Stimulated activated naive B cell treated with anti-CD40 and anti-IgM and Interleukin-4, amounts not matched to agents 10 μg/mL and 1 μg/mL and 100 μg/mL, for 72 hours (primary cell): ENCODE results near the gene TARP.
A peak's percentile ranks its signal among the peaks of the same experiment; 100 is the strongest.

Experiments
- ATAC-seq, 2 donors: fragments of 150-1000 bp; cut with Tn5 transposase; replicated peaks; 2 replicates each; pipeline ENCODE4 v1.10.0; 2021; ENCODE audit warnings: moderate library complexity in 1 of 2
- DNase-seq: peaks from one replicate; pipeline ENCODE4 v3.0.0; 2021
- H3K27ac Mint-ChIP-seq: one replicate; pipeline ENCODE4 v1.8.0; 2022; ENCODE audit warnings: mild to moderate bottlenecking, mixed read lengths
- H3K27me3 Mint-ChIP-seq, 2 donors: one replicate each; pipeline ENCODE4 v1.8.0; 2022; ENCODE audit warnings: mixed read lengths in 2 of 2
- H3K36me3 Mint-ChIP-seq, 2 donors: one replicate each; pipeline ENCODE4 v1.8.0; 2022; ENCODE audit warnings: mixed read lengths in 2 of 2, mild to moderate bottlenecking in 1 of 2
- H3K4me1 Mint-ChIP-seq, 2 donors: one replicate each; pipeline ENCODE4 v1.8.0; 2022; ENCODE audit warnings: mixed read lengths in 2 of 2, mild to moderate bottlenecking in 1 of 2
- H3K4me3 Mint-ChIP-seq, 2 donors: one replicate each; pipeline ENCODE4 v1.8.0; 2022; ENCODE audit warnings: mild to moderate bottlenecking in 2 of 2, mixed read lengths in 2 of 2, moderate library complexity in 1 of 2
- H3K9me3 Mint-ChIP-seq, 2 donors: one replicate each; pipeline ENCODE4 v1.8.0; 2022; ENCODE audit warnings: mixed read lengths in 2 of 2, mild to moderate bottlenecking in 1 of 2

Gene TARP

DNA sequence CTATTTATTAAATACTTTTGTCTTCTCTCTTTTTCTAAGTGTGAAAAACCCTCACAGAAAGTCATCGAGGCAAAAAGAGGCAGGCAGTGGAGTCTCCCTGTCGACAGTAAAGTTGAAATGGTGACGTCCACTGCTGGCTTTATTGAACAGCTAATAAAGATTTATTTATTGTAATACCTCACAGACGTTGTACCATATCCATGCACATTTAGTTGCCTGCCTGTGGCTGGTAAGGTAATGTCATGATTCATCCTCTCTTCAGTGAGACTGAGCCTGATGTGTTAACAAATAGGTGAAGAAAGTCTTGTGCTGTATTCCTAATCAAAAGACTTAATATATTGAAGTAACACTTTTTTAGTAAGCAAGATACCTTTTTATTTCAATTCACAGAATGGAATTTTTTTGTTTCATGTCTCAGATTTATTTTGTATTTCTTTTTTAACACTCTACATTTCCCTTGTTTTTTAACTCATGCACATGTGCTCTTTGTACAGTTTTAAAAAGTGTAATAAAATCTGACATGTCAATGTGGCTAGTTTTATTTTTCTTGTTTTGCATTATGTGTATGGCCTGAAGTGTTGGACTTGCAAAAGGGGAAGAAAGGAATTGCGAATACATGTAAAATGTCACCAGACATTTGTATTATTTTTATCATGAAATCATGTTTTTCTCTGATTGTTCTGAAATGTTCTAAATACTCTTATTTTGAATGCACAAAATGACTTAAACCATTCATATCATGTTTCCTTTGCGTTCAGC lies 43.4 kb downstream of the TARP start:
- H3K9me3 Mint-ChIP-seq: no peaks in the 10 kb centered on the region
- ATAC-seq (no peak), DNase-seq (no peak)
- peaks cover 12 to 18% of the 10 kb centered on the region in 2 donors for H3K4me1 Mint-ChIP-seq
- no peaks in the 10 kb centered on the region for H3K27me3 Mint-ChIP-seq
- H3K36me3 Mint-ChIP-seq: peaks cover 23 to 40% of the 10 kb centered on the region in 2 donors
- no peak overlapping the region for H3K27ac Mint-ChIP-seq
- H3K4me3 Mint-ChIP-seq: no peak overlapping the region

DNA sequence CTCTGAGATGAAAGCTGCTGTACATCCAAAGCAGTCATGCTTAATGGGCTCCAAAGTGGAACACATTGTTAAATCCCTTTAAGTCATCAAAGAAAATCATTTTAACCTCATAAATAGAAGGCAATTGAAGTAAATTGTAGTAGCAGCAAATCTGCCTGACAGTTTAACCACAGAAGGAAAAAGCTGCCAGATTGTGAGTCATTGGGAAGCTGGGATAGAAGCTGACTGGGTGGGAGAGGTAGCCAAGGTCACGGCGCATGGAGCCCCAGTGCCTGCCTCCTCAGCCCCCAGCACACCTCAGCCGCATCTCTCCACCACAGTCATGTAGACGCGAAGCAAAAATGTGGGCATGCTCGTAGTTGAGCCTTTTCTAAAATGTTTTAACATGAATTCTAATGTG lies 44.0 kb downstream of the TARP start:
- DNase-seq (no peak), ATAC-seq (no peak)
- Mint-ChIP-seq H3K27me3 (no peaks in the 10 kb centered on the region), H3K4me3 (no peak overlapping the region), H3K36me3 (peaks cover 23 to 40% of the 10 kb centered on the region in 2 donors), H3K27ac (no peak overlapping the region), H3K4me1 (peaks cover 12 to 18% of the 10 kb centered on the region in 2 donors), H3K9me3 (no peaks in the 10 kb centered on the region)

GRCh38 chr7:38224392-38224791 lies 49.0 kb downstream of the TARP start:
- H3K36me3 Mint-ChIP-seq: peaks cover 27 to 42% of the 10 kb centered on the region in 2 donors
- ATAC-seq: no peak
- DNase-seq: no peak
- no peaks in the 10 kb centered on the region for H3K27me3 Mint-ChIP-seq
- no peak overlapping the region for H3K27ac Mint-ChIP-seq
- H3K9me3 Mint-ChIP-seq: no peaks in the 10 kb centered on the region
- peaks cover 2 to 5% of the 10 kb centered on the region in 2 donors for H3K4me1 Mint-ChIP-seq
- H3K4me3 Mint-ChIP-seq: no peak overlapping the region

DNA sequence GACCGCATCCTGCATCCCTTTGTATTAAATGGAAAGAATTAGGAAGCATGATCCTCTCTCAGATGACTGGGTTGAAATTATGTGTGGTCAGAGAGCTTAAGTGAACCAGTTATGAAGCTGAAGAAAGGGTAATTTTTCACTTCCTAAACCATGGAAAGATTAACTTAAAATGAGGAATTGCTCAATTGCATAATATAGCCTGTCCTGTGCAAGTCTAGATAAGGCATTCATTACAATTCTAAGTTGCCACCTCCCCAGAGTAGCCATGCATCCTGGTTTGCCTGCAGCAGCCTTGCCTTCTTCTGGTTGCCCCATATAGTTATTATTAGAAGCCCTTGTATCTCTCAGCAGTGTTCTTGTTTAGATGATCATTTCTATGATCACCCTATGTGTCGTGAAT lies 50.1 kb downstream of the TARP start:
- no peak overlapping the region for H3K4me3 Mint-ChIP-seq
- peaks cover 30 to 39% of the 10 kb centered on the region in 2 donors for H3K36me3 Mint-ChIP-seq
- no peaks in the 10 kb centered on the region for H3K27me3 Mint-ChIP-seq
- ATAC-seq (no peak), DNase-seq (no peak)
- H3K9me3 Mint-ChIP-seq: no peaks in the 10 kb centered on the region
- no peak overlapping the region for H3K27ac Mint-ChIP-seq
- H3K4me1 Mint-ChIP-seq: peaks cover 2 to 5% of the 10 kb centered on the region in 2 donors

DNA sequence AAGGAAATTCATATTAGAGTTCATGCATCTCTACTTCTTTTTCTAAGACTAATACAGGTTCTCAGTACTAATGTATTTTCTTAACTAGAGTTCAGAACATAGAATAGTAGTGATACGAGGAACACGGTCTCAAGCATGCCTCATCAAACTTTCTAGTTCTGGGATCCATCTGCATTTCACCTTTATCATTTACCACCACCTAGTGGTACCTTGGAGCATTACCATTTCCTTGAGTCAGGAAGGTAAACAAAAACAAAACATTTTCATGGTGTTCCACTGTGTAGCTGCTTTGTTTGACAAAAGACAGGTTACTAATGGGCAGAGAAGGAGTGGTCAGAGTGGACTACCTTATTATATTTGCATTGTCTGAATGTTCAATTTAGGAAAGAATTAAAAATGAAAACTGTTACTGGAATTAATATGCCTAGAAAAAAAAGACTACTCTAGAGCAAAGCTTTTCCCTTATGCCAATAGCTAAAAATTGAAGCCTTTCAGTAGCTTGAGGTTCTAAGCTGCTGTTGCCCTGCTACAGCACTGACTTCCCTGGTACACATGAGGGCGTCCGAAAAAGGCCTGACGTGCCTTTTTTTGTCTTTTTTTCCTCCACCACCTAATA lies 50.8 kb downstream of the TARP start:
- H3K9me3 Mint-ChIP-seq: no peaks in the 10 kb centered on the region
- peak; percentile 38 to 68 for ATAC-seq
- no peak overlapping the region for H3K4me3 Mint-ChIP-seq
- no peak overlapping the region for H3K27ac Mint-ChIP-seq
- no peak for DNase-seq
- H3K4me1 Mint-ChIP-seq: peaks cover 2 to 5% of the 10 kb centered on the region in 2 donors
- H3K36me3 Mint-ChIP-seq: peaks cover 30 to 39% of the 10 kb centered on the region in 2 donors
- no peaks in the 10 kb centered on the region for H3K27me3 Mint-ChIP-seq

- no peaks in the 10 kb centered on the region for H3K27me3 Mint-ChIP-seq
- DNase-seq (no peak), ATAC-seq (no peak)
- H3K9me3 Mint-ChIP-seq: no peaks in the 10 kb centered on the region
- no peak overlapping the region for H3K4me3 Mint-ChIP-seq
- no peak overlapping the region for H3K27ac Mint-ChIP-seq
- H3K4me1 Mint-ChIP-seq: peaks cover 4 to 13% of the 10 kb centered on the region in 2 donors
- H3K36me3 Mint-ChIP-seq: peaks cover 22 to 32% of the 10 kb centered on the region in 2 donors
Observed at GRCh38 chr7:38220452-38220851, 53.0 kb downstream of the TARP start.

- H3K4me1 Mint-ChIP-seq: peaks cover 4 to 11% of the 10 kb centered on the region in 2 donors
- no peak for DNase-seq
- peaks cover 21 to 31% of the 10 kb centered on the region in 2 donors for H3K36me3 Mint-ChIP-seq
- H3K4me3 Mint-ChIP-seq: no peak overlapping the region
- ATAC-seq: no peak
- H3K27ac Mint-ChIP-seq: no peak overlapping the region
- no peaks in the 10 kb centered on the region for H3K27me3 Mint-ChIP-seq
- no peaks in the 10 kb centered on the region for H3K9me3 Mint-ChIP-seq
Observed at GRCh38 chr7:38217672-38218071, 55.8 kb downstream of the TARP start.

DNA sequence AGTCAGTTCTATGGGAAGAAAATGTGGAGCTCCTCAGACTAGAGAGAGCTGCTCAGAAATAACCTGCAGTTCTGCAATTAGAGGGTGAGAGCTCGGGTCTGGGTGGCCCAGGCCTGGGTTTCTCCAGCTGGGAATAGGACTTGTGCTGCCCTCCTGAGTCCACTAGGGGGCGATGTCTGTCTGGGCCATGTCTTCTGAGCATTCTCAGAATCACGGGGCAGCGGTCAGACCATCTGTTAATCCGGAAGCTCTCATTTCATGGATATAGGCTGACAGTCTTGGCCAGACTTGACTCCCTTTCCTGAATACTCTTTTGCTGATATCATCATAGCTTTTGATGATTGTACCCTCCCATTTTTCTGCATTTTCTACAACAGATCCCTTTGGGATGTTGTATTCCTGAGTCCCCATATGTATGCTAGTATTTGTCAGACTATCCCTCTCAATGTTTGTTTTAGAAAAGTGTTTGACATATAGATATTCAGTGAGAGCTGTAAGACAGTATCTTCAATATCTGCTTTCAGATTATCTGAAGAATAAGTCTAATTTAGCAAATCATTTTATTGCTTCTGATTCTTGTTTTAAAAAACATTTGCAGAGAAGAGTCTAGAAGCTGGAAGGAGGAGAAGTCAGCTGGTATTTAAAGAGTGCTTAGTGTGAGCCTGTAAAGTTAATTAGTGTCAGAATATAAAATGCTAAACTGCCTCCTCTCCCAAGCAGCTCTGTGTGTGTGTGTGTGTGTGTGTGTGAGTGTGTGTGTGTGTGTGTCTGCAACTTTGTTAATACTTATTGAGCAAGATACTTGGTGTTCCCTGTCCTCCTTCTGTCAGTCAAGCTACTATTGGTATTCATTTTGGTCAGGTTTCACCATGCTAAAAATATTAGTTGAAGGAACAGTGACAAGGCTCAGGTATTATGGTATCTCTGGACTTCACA lies 57.4 kb downstream of the TARP start:
- H3K27me3 Mint-ChIP-seq: no peaks in the 10 kb centered on the region
- H3K4me3 Mint-ChIP-seq: no peak overlapping the region
- peak; percentile 92 to 98 for ATAC-seq
- peaks cover 24 to 29% of the 10 kb centered on the region in 2 donors for H3K36me3 Mint-ChIP-seq
- peak; percentile 59 for DNase-seq
- H3K9me3 Mint-ChIP-seq: no peaks in the 10 kb centered on the region
- peaks cover 7 to 8% of the 10 kb centered on the region in 2 donors for H3K4me1 Mint-ChIP-seq
- H3K27ac Mint-ChIP-seq: no peak overlapping the region

GRCh38 chr7:38215115-38215514 lies 58.3 kb downstream of the TARP start:
- Mint-ChIP-seq H3K4me3 (no peak overlapping the region), H3K4me1 (peaks cover 7 to 8% of the 10 kb centered on the region in 2 donors)
- DNase-seq: no peak

DNA sequence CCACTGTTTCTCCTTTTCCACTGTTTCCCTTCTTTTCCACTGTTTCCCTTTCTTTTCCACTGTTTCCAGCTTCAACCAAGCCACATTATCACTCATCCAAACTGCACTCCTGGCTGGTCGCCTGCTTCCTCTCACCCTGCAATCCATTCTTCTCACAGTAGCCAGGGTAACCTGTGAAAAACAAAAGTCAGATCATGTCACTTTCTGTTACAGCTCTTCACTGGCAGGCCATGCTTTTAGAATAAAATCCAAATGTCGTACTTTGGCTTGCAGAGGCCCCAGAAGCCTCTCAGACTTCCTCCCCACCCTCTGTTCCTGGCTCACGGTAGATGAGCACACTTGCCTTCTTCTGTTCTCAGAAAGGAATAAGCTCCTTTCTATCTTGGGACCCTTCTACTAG lies 61.5 kb downstream of the TARP start:
- Mint-ChIP-seq H3K36me3 (peaks cover 4 to 19% of the 10 kb centered on the region in 2 donors), H3K9me3 (no peaks in the 10 kb centered on the region), H3K27me3 (no peaks in the 10 kb centered on the region), H3K4me1 (peaks cover 7 to 8% of the 10 kb centered on the region in 2 donors), H3K27ac (no peak overlapping the region), H3K4me3 (no peak overlapping the region)
- ATAC-seq (no peak), DNase-seq (no peak)

More at GRCh38 chr7:38215115-38215514, 58.3 kb downstream of the TARP start:
- no peak for ATAC-seq
- Mint-ChIP-seq H3K27me3 (no peaks in the 10 kb centered on the region), H3K9me3 (no peaks in the 10 kb centered on the region), H3K27ac (no peak overlapping the region), H3K36me3 (peaks cover 18 to 23% of the 10 kb centered on the region in 2 donors)

GRCh38 chr7:38211486-38211885 lies 62.0 kb downstream of the TARP start:
- Mint-ChIP-seq H3K27ac (no peak overlapping the region), H3K36me3 (peaks cover 4 to 19% of the 10 kb centered on the region in 2 donors), H3K9me3 (no peaks in the 10 kb centered on the region), H3K4me1 (peaks cover 7 to 8% of the 10 kb centered on the region in 2 donors), H3K27me3 (no peaks in the 10 kb centered on the region), H3K4me3 (no peak overlapping the region)
- ATAC-seq: no peak
- no peak for DNase-seq
